Aorta (tissue), 5 donors: Measurements from ENCODE around the gene MRPL2. TPM values are rescaled to one million over a fixed set of nuclear protein-coding genes. Genes with fewer than 3 reads are reported as not detected.

Experiments used
- ATAC-seq: fragments of 200-7000 bp; cut with Tn5 transposase; one replicate; pipeline ENCODE4 v1.9.1; 2022; ENCODE audit warnings: moderate library complexity; ENCODE audit not compliant: low FRiP score
- DNase-seq, 2 donors: peaks; one replicate each; pipeline ENCODE4 v3.0.0-alpha.2; 2020
- H3K27ac ChIP-seq, 2 donors: one replicate each; pipeline ENCODE4 v1.5.1; 2013; ENCODE audit warnings: low read length in 2 of 2, mild to moderate bottlenecking in 2 of 2, moderate library complexity in 2 of 2, control low read depth in 1 of 2, inconsistent platforms in 1 of 2, low read depth in 1 of 2
- H3K27me3 ChIP-seq, 2 donors: one replicate each; pipeline ENCODE4 v1.6.1; 2013; ENCODE audit warnings: control low read depth in 1 of 2, low read length in 1 of 2, mild to moderate bottlenecking in 1 of 2, moderate library complexity in 1 of 2; ENCODE audit not compliant: insufficient read depth in 2 of 2, control insufficient read depth in 1 of 2
- H3K36me3 ChIP-seq, 2 donors: one replicate each; pipeline ENCODE4 v1.6.1; 2013; ENCODE audit warnings: control low read depth in 1 of 2, low read length in 1 of 2, mild to moderate bottlenecking in 1 of 2; ENCODE audit not compliant: insufficient read depth in 2 of 2, control insufficient read depth in 1 of 2
- H3K4me1 ChIP-seq, 2 donors: one replicate each; pipeline ENCODE4 v1.6.1; 2013; ENCODE audit warnings: low read length in 2 of 2, control low read depth in 1 of 2, mild to moderate bottlenecking in 1 of 2, moderate library complexity in 1 of 2; ENCODE audit not compliant: insufficient read depth in 2 of 2, control insufficient read depth in 1 of 2
- H3K4me3 ChIP-seq, 2 donors: one replicate each; pipeline ENCODE4 v1.5.1; 2013; ENCODE audit warnings: low read length in 2 of 2, control low read depth in 1 of 2, mild to moderate bottlenecking in 1 of 2
- H3K9me3 ChIP-seq: one replicate; pipeline ENCODE4 v1.6.1; 2013; ENCODE audit warnings: mild to moderate bottlenecking, low read length; ENCODE audit not compliant: control insufficient read depth
- WGBS, 2 donors: extraction: QIAGEN DNeasy Blood & Tissue Kit; methylation state at CpG; one replicate each; pipeline ENCODE4 v1.1.7; 2013; 5-methylcytosine and 5-hydroxymethylcytosine counted together
- intact Hi-C, 2 donors: fragments of 100-400 bp; cut with DNase I; formaldehyde crosslinking; loops; one replicate each; pipeline versions ENCODE4 v1.14.2 to v1.15.0; 2022
- polyA plus RNA-seq, 2 donors: library from polyadenylated mRNA; stranded (reverse); fragments of 200-250 nt; gene quantifications; one replicate each; pipeline ENCODE4 v1.2.3, GENCODE V29; 2013
- total RNA-seq, 2 donors: library from RNA; stranded (reverse); fragmentation: NEBNext Ultra II Directional; extraction: Animal tissue kit (Norgen Biotek cat#: 25700); gene quantifications; one replicate each; pipeline ENCODE4 v1.2.1, GENCODE V29; 2021
- donor health status: healthy with polysubstance abuse.
- donor health status: Bipolar disorder and iron deficiency.
- donor health status: DM: no; HTN: no; CAD: no.
- donor health status: DM: no; HTN: no; CAD: no.
- donor health status: DM: yes; HTN: yes; CAD: no.

The MRPL2 gene
- total and polyA plus RNA-seq, 4 donors = 29.3 to 55.2 (median 32.0) TPM

DNA sequence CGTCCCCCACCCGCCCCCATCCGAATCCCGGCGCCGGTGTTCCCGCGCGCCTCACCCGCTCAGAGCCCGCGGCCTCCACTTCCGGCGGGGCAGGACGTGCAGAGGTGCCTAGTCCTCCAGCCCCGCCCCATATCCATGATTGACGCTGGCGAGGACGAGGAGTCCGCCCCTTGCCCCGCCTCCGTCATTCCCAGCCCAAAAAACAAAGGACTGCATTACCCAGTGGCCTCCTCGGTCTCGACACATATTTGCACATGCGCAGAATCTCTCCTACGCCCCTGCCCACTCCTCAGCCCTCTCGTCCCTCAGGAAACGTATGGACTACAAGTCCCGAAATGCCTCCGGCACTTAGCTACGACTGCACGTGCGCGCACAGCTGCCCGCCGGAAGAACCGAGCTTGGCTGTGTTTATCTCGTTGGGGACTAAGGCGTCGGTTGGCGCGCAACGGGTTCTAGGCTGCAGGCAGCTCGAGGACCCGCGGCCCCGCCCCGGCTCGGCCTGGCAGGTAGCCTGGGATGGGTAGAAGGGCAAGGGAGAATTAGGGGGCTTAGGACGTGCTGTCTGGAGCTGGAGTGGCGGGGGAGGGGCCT lies 45.3 kb downstream of the MRPL2 start, which contains the start of the genes KLHDC3 and MEA1:
Gene KLHDC3, plus strand, starts transcription at position 407 of the 591 bp plus-strand sequence. CDS start 2,944 bp downstream, outside the sequence.
Gene MEA1, minus strand, starts transcription at position 104 of the 591 bp plus-strand sequence. CDS start 133 bp downstream, outside the sequence.
- peak; percentile 99 to 100 for DNase-seq
- Histone ChIP-seq H3K4me1 (no peaks in the 10 kb centered on the region), H3K27ac (peak within 1 kb of the TSS in 1 of 2 donors; percentile 31), H3K9me3 (no peaks in the 10 kb centered on the region), H3K36me3 (peaks cover 0 to 3% of the 10 kb centered on the region in 2 donors), H3K4me3 (peak within 1 kb of the TSS; percentile 90 to 94), H3K27me3 (no peaks in the 10 kb centered on the region)
- WGBS, 2 donors = 0% methylated on average over 51 of the region's 51 CpGs
- ATAC-seq = peak; percentile 97
- intact Hi-C loops = loop anchor here (1.0 to 5.0 kb wide), 4 partner anchors 37 to 85 kb away; partner anchors contain the start of genes CNPY3 (in 1 of the 2), CUL7 (in 1 of the 2) and PEX6 (in 1 of the 2)

- 2% methylated on average over 25 of the region's 25 CpGs for WGBS, 2 donors
- peak overlapping the region; percentile 69 to 90 for H3K4me3 ChIP-seq
- peak overlapping the region in 1 of 2 donors; percentile 31 for H3K27ac ChIP-seq
- ATAC-seq = no peak
- no peaks in the 10 kb centered on the region for H3K9me3 ChIP-seq
- no peaks in the 10 kb centered on the region for H3K27me3 ChIP-seq
- DNase-seq = no peak
- H3K4me1 ChIP-seq = no peaks in the 10 kb centered on the region
- intact Hi-C loops = loop anchor here (1.0 to 5.0 kb wide), 2 partner anchors 36 to 84 kb away; partner anchors contain the start of genes CNPY3 (in 1 of the 2) and PEX6 (in 1 of the 2)
- peaks cover 0 to 3% of the 10 kb centered on the region in 2 donors for H3K36me3 ChIP-seq
Observed at GRCh38 chr6:43013097-43013842, 46.0 kb downstream of the MRPL2 start.

- no peaks in the 10 kb centered on the region for H3K27me3 ChIP-seq
- DNase-seq (no peak), ATAC-seq (no peak)
- intact Hi-C loops = loop anchor here in 1 of 2 donors (5.0 kb wide), 1 partner anchor 35 kb away; the partner anchor contains the start of gene PEX6
- H3K9me3 ChIP-seq = no peaks in the 10 kb centered on the region
- no peak overlapping the region for H3K27ac ChIP-seq
- H3K4me3 ChIP-seq = no peak overlapping the region
- peaks cover 0 to 3% of the 10 kb centered on the region in 2 donors for H3K36me3 ChIP-seq
- WGBS, 2 donors = 66 to 73% methylated on average over 6 of the region's 6 CpGs
- no peaks in the 10 kb centered on the region for H3K4me1 ChIP-seq
Observed at GRCh38 chr6:43012364-43012763, 46.9 kb downstream of the MRPL2 start.

GRCh38 chr6:43011207-43011606 lies 48.0 kb downstream of the MRPL2 start:
- no peak overlapping the region for H3K4me3 ChIP-seq
- H3K27me3 ChIP-seq = no peaks in the 10 kb centered on the region
- H3K27ac ChIP-seq = no peak overlapping the region
- intact Hi-C loops = loop anchor here in 1 of 2 donors (5.0 kb wide), 1 partner anchor 34 kb away; the partner anchor contains the start of gene PEX6
- H3K9me3 ChIP-seq = no peaks in the 10 kb centered on the region
- ATAC-seq = no peak
- 69% methylated on average over 6 of the region's 6 CpGs for WGBS, 2 donors
- no peak for DNase-seq
- H3K36me3 ChIP-seq = peaks cover 0 to 3% of the 10 kb centered on the region in 2 donors
- H3K4me1 ChIP-seq = no peaks in the 10 kb centered on the region

GRCh38 chr6:43009124-43009523 lies 50.1 kb downstream of the MRPL2 start:
- Histone ChIP-seq H3K4me3 (no peak overlapping the region), H3K9me3 (no peaks in the 10 kb centered on the region), H3K36me3 (peaks cover 2 to 3% of the 10 kb centered on the region in 2 donors), H3K27me3 (no peaks in the 10 kb centered on the region), H3K4me1 (no peaks in the 10 kb centered on the region), H3K27ac (no peak overlapping the region)
- ATAC-seq = no peak
- WGBS, 2 donors = 56 to 57% methylated on average over 6 of the region's 6 CpGs
- DNase-seq = no peak
- intact Hi-C loops = no loop called here

DNA sequence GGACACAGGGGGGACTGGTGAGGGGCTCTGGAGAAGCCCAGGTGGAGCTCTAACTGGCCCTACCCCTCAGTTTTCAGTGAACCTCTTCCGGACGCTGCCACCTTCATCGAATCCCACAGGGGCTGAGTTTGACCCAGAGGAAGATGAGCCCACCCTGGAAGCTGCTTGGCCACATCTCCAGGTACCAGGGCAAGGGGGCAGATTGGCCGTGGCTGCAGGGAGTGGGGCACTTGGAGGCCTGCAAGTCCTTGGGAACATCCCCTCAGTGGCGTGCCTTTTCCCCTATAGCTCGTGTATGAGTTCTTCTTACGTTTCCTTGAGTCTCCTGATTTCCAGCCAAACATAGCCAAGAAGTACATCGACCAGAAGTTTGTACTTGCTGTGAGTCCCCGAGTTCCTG lies 52.1 kb downstream of the MRPL2 start:
- ATAC-seq (no peak), DNase-seq (no peak)
- Histone ChIP-seq H3K4me1 (no peaks in the 10 kb centered on the region), H3K9me3 (no peaks in the 10 kb centered on the region), H3K27me3 (no peaks in the 10 kb centered on the region), H3K27ac (no peak overlapping the region), H3K36me3 (peaks cover 2 to 3% of the 10 kb centered on the region in 2 donors), H3K4me3 (no peak overlapping the region)
- intact Hi-C loops = no loop called here
- 88 to 91% methylated on average over 9 of the region's 9 CpGs for WGBS, 2 donors

GRCh38 chr6:43006251-43006650 lies 53.0 kb downstream of the MRPL2 start:
- no peaks in the 10 kb centered on the region for H3K9me3 ChIP-seq
- H3K27me3 ChIP-seq = no peaks in the 10 kb centered on the region
- H3K4me1 ChIP-seq = no peaks in the 10 kb centered on the region
- 92 to 97% methylated on average over 11 of the region's 11 CpGs for WGBS, 2 donors
- ATAC-seq (no peak), DNase-seq (no peak)
- peaks cover 1 to 2% of the 10 kb centered on the region in 2 donors for H3K36me3 ChIP-seq
- intact Hi-C loops = no loop called here
- H3K27ac ChIP-seq = no peak overlapping the region
- no peak overlapping the region for H3K4me3 ChIP-seq

DNA sequence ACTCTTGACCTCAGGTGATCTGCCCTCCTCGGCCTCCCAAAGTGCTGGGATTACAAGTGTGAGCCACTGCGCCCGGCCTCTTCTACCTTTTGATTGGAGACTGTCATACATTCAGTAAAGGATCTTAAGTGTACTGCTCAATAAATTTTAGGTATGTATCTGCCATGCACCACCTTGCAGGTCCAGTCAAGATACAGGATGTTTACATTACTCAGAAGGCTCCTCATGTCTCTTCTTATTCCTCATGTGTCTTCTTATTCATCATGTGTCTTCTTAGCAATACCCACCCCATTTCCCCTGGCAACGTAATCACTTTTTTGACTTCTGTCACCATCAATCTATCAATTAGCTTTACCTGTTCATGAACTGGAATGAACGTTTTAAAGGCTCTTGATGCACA lies 53.4 kb downstream of the MRPL2 start:
- Histone ChIP-seq H3K9me3 (no peaks in the 10 kb centered on the region), H3K36me3 (peaks cover 0 to 2% of the 10 kb centered on the region in 2 donors), H3K27ac (no peak overlapping the region), H3K27me3 (no peaks in the 10 kb centered on the region), H3K4me3 (no peak overlapping the region), H3K4me1 (no peaks in the 10 kb centered on the region)
- intact Hi-C loops = no loop called here
- DNase-seq (no peak), ATAC-seq (no peak)
- WGBS, 2 donors = 88 to 93% methylated on average over 5 of the region's 5 CpGs
